Measurements from ENCODE around the gene C4BPB. TPM values are rescaled to one million over a fixed set of nuclear protein-coding genes. Genes with fewer than 3 reads are reported as not detected.

Gene C4BPB
- total RNA-seq, 1 donor from 2014 or later: 0.47 TPM

DNA sequence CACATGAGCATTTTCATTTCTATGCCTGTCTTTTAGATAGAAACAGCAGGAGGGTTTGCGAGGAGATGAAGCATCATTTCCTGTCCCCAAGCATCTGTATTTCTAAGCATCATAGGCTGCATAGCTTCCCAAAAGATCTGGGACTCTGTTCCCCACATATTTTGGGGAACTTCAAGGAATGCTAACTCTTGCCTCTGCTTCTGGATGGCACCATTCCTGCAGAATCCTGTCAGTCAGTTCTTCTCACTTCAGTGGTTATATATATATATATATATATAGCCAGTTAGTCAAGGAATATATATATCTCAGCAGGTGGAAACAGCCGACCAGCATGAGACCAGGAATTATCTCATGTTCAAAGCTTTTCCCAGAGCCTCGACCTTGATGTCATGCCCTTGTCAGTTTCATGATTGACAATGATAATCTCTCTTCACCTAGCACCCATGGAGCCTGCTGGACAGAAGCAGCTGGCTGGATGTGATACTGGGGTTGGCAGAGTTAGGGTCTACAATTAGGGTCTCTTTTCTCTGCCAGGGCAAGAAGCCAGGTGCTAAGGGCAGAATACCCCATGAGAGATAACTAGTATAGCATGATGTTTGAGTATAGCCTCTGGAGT, 33.2 kb upstream of the C4BPB start:
- Mint-ChIP-seq H3K36me3 (ENCODE audit: low read depth) (peaks cover 10% of the 10 kb centered on the region), H3K27ac (no peak overlapping the region), H3K4me1 (peaks cover 48% of the 10 kb centered on the region), H3K9me3 (no peaks in the 10 kb centered on the region), H3K4me3 (peak overlapping the region; percentile 98), H3K27me3 (no peaks in the 10 kb centered on the region)
- no peak for DNase-seq
- no peak for ATAC-seq (ENCODE audit: low read depth)
- TF ChIP-seq CTCF (IDR thresholded peaks at IDR 0.05): no peak
- ChIA-PET CTCF (interaction anchor here (1.3 to 1.7 kb wide), 5 partner anchors 27 to 444 kb away, joined by 3 to 7 read pairs (median 3); no protein-coding TSS in a partner anchor), POLR2A (interaction anchor here (1.3 kb wide), 1 partner anchor 441 kb away, joined by 3 read pairs; the partner anchor contains the start of gene CR1)
- intact Hi-C loops (cut with micrococcal nuclease): no loop called here

DNA sequence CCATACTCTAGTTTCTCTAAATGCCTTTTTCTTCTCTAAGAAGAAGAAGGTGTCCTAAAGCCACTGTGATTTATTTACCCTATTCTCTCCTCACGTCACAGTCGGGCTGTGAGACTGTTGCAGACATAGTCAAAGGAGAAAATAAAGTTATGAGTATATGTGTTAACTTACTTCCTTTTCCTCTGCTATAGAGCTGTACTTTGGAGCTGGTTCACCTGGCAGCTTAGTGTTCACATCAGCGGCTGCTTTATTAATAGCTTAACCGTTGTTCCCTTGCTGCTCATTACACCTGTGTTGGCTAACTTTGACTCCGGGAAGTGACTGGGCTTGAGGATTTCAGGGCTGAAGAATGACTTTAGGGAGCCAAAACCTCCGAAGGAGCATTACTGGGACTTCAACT, 32.0 kb upstream of the C4BPB start:
- Mint-ChIP-seq H3K4me1 (peaks cover 40% of the 10 kb centered on the region), H3K9me3 (no peaks in the 10 kb centered on the region), H3K36me3 (ENCODE audit: low read depth) (peaks cover 18% of the 10 kb centered on the region), H3K27ac (no peak overlapping the region), H3K4me3 (no peak overlapping the region), H3K27me3 (no peaks in the 10 kb centered on the region)
- CTCF ChIA-PET: interaction anchor here (1.3 to 1.7 kb wide), 2 partner anchors 349 to 396 kb away, joined by 3 to 7 read pairs; no protein-coding TSS in a partner anchor
- TF ChIP-seq CTCF (IDR thresholded peaks at IDR 0.05): no peak
- ATAC-seq (ENCODE audit: low read depth): no peak
- no peak for DNase-seq
- POLR2A ChIA-PET: interaction anchor here (0.6 kb wide), 1 partner anchor 19 kb away, joined by 4 read pairs; no protein-coding TSS in a partner anchor
- intact Hi-C loops (cut with micrococcal nuclease): no loop called here

DNA sequence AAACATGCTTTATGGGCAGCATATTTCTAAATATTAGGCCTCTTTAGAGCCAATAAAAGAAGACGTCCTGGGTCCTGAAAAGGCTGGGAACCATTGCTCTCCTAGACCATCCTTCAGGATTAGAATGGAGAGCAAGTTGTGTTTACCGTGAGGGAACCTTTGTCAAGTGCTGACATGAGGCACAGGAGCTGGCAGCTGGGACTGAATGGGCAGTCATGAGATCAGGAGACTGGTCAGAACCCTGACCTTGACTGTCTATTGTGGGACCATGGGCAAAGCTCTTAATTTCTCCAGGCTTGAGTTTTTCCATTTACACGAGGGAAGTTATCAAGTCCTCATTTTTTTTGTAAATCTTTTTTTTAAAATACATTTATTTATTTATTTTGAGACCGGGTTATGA, 30.4 kb upstream of the C4BPB start:
- no peak for TF ChIP-seq CTCF (IDR thresholded peaks at IDR 0.05)
- no peak for ATAC-seq (ENCODE audit: low read depth)
- CTCF ChIA-PET: interaction anchor here (1.7 kb wide), 1 partner anchor 9 kb away, joined by 4 read pairs; no protein-coding TSS in a partner anchor
- intact Hi-C loops (cut with micrococcal nuclease): no loop called here
- Mint-ChIP-seq H3K9me3 (no peaks in the 10 kb centered on the region), H3K4me1 (peaks cover 25% of the 10 kb centered on the region), H3K27me3 (no peaks in the 10 kb centered on the region), H3K36me3 (ENCODE audit: low read depth) (peaks cover 28% of the 10 kb centered on the region), H3K27ac (no peak overlapping the region), H3K4me3 (no peak overlapping the region)
- POLR2A ChIA-PET: no interaction called here
- no peak for DNase-seq

GRCh38 chr1:207058878-207059867, 29.5 kb upstream of the C4BPB start:
- no peak for DNase-seq
- Mint-ChIP-seq H3K9me3 (no peaks in the 10 kb centered on the region), H3K4me3 (no peak overlapping the region), H3K27ac (no peak overlapping the region), H3K4me1 (peaks cover 19% of the 10 kb centered on the region), H3K36me3 (ENCODE audit: low read depth) (peaks cover 36% of the 10 kb centered on the region), H3K27me3 (no peaks in the 10 kb centered on the region)
- intact Hi-C loops (cut with micrococcal nuclease): no loop called here
- no peak for TF ChIP-seq CTCF (IDR thresholded peaks at IDR 0.05)
- ChIA-PET POLR2A (no interaction called here), CTCF (interaction anchor here (1.7 kb wide), 1 partner anchor 10 kb away, joined by 4 read pairs; no protein-coding TSS in a partner anchor)
- ATAC-seq (ENCODE audit: low read depth): no peak

- no peak for DNase-seq
- POLR2A ChIA-PET: no interaction called here
- intact Hi-C loops (cut with micrococcal nuclease): no loop called here
- Mint-ChIP-seq H3K27ac (no peak overlapping the region), H3K4me1 (peaks cover 12% of the 10 kb centered on the region), H3K27me3 (no peaks in the 10 kb centered on the region), H3K36me3 (ENCODE audit: low read depth) (peaks cover 43% of the 10 kb centered on the region), H3K4me3 (no peak overlapping the region), H3K9me3 (no peaks in the 10 kb centered on the region)
- TF ChIP-seq CTCF (IDR thresholded peaks at IDR 0.05): no peak
- CTCF ChIA-PET: interaction anchor here (0.7 kb wide), 2 partner anchors 17 to 24 kb away, joined by 3 read pairs; no protein-coding TSS in a partner anchor
- no peak for ATAC-seq (ENCODE audit: low read depth)
These were observed 28.8 kb upstream of the C4BPB start for GRCh38 chr1:207059881-207060280.

Data from activated B cell treated with CpG ODN at 0.5 μM for 24 hours (primary cell).